Transverse colon (tissue), 4 donors: Measurements from ENCODE around the gene RMI2. TPM values are rescaled to one million over a fixed set of nuclear protein-coding genes. Genes with fewer than 3 reads are reported as not detected.

Source experiments
- DNase-seq: peaks from one replicate; pipeline ENCODE4 v3.0.0-alpha.2; 2019
- H3K27ac ChIP-seq, 4 donors: fragments of 200-600 bp; sonication (generic); 2 replicates each; pipeline ENCODE4 v1.5.1; 2016 to 2018; ENCODE audit warnings: inconsistent platforms in 4 of 4
- H3K27me3 ChIP-seq: fragments of 200-600 bp; sonication (generic); 2 replicates; pipeline ENCODE4 v1.5.1; 2017; ENCODE audit warnings: inconsistent platforms
- H3K36me3 ChIP-seq, 4 donors: fragments of 200-600 bp; sonication (generic); 2 replicates each; pipeline ENCODE4 v1.5.1; 2017 to 2019; ENCODE audit warnings: inconsistent platforms in 4 of 4
- H3K4me1 ChIP-seq, 4 donors: fragments of 200-600 bp; sonication (generic); 2 replicates each; pipeline ENCODE4 v1.5.1; 2017 to 2020; ENCODE audit warnings: inconsistent platforms in 4 of 4
- H3K4me3 ChIP-seq, 4 donors: fragments of 200-600 bp; sonication (generic); 1 replicate in 1 of 4; 2 replicates in 3 of 4; pipeline versions ENCODE4 v1.5.1 to v1.6.1; 2017 to 2019; ENCODE audit warnings: inconsistent platforms in 4 of 4
- H3K9me3 ChIP-seq, 2 donors: fragments of 200-600 bp; sonication (generic); 2 replicates each; pipeline ENCODE4 v1.5.1; 2017 to 2019; ENCODE audit warnings: inconsistent platforms in 2 of 2
- CTCF ChIP-seq, 5 experiments: fragments of 200-600 bp in 3 of 5; fragments of 450-650 bp in 2 of 5; sonication (generic) in 3 of 5; IDR thresholded peaks; 1 replicate in 2 of 5; 2 replicates in 3 of 5; pipeline ENCODE4 v1.5.1; 2016 to 2017; ENCODE audit warnings: antibody characterized with exemption in 5 of 5, inconsistent platforms in 3 of 5, mild to moderate bottlenecking in 2 of 5, moderate library complexity in 1 of 5
- EP300 ChIP-seq: sonication (generic); formaldehyde crosslinking; IDR thresholded peaks from one replicate; pipeline ENCODE4 v1.6.1; 2017; ENCODE audit warnings: antibody characterized with exemption, low read depth
- POLR2A ChIP-seq: fragments of 450-650 bp; IDR thresholded peaks from one replicate; pipeline ENCODE4 v1.6.1; 2016; ENCODE audit warnings: antibody characterized with exemption, mild to moderate bottlenecking, moderate library complexity
- POLR2AphosphoS5 ChIP-seq, 3 donors: sonication (generic); formaldehyde crosslinking; IDR thresholded peaks; one replicate each; pipeline ENCODE4 v1.6.1; 2016; ENCODE audit warnings: antibody characterized with exemption in 3 of 3
- WGBS, 2 donors: methylation state at CpG; one replicate each; pipeline ENCODE4 v1.1.5; 2018; ENCODE audit warnings: low coverage in 1 of 2; 5-methylcytosine and 5-hydroxymethylcytosine counted together
- in situ Hi-C, 4 donors: fragments of 200-750 bp; cut with MboI; loops; one replicate each; pipeline versions ENCODE4 v1.15.0 to v1.15.1; 2017; ENCODE audit warnings: low sequenced_read_pairs in 3 of 4, low pct_ligation_motif_present in 1 of 4, low pct_unique_long_range_greater_than_20kb in 1 of 4
- intact Hi-C: fragments of 100-400 bp; cut with DNase I; formaldehyde crosslinking; loops from one replicate; pipeline ENCODE4 v1.15.1; 2023; ENCODE audit warnings: low total_unique reads
- total RNA-seq, 4 donors: library from RNA; depleted of rRNA; stranded (reverse); fragments of >200 nt; gene quantifications; one replicate each; pipeline ENCODE4 v1.1.0, GENCODE V29; 2016

RMI2 gene
- total RNA-seq, 4 donors from 2014 or later, result 2.3 to 2.9 TPM; not detected in 2

- H3K4me3 ChIP-seq, result no peak overlapping the region
- H3K4me1 ChIP-seq, result peaks cover 2 to 20% (median 7%) of the 10 kb centered on the region in 4 donors
- no peak for DNase-seq
- in situ Hi-C loops (no loop called here), intact Hi-C loops (no loop called here)
- TF ChIP-seq CTCF (IDR thresholded peaks at IDR 0.05), result no peak
- no peak for TF ChIP-seq POLR2A
- no peak for TF ChIP-seq EP300
- H3K27me3 ChIP-seq, result no peaks in the 10 kb centered on the region
- H3K9me3 ChIP-seq, result no peaks in the 10 kb centered on the region
- no peak overlapping the region for H3K27ac ChIP-seq
- WGBS, 2 donors, result 73 to 88% methylated on average over 5 of the region's 5 CpGs
- H3K36me3 ChIP-seq, result no peaks in the 10 kb centered on the region
These were observed 14.6 kb upstream of the RMI2 start for GRCh38 chr16:11330526-11331237.

- no peak overlapping the region for H3K4me3 ChIP-seq
- H3K4me1 ChIP-seq, result peaks cover 2 to 20% (median 7%) of the 10 kb centered on the region in 4 donors
- no peaks in the 10 kb centered on the region for H3K27me3 ChIP-seq
- H3K36me3 ChIP-seq, result no peaks in the 10 kb centered on the region
- no peaks in the 10 kb centered on the region for H3K9me3 ChIP-seq
- WGBS, 2 donors, result 92 to 97% methylated on average over 2 of the region's 2 CpGs
- H3K27ac ChIP-seq, result no peak overlapping the region
- TF ChIP-seq POLR2A, result no peak
- TF ChIP-seq EP300, result no peak
- TF ChIP-seq POLR2AphosphoS5 (IDR thresholded peaks at IDR 0.05), result no peak
- TF ChIP-seq CTCF (IDR thresholded peaks at IDR 0.05), result no peak
- DNase-seq, result no peak
- in situ Hi-C loops, result no loop called here
- intact Hi-C loops, result no loop called here
These were observed 13.3 kb upstream of the RMI2 start for GRCh38 chr16:11331967-11332366.

GRCh38 chr16:11333010-11333409, 12.2 kb upstream of the RMI2 start:
- H3K4me1 ChIP-seq, result peaks cover 2 to 16% (median 6%) of the 10 kb centered on the region in 4 donors
- TF ChIP-seq POLR2AphosphoS5 (IDR thresholded peaks at IDR 0.05) (no peak), EP300 (no peak), POLR2A (no peak), CTCF (IDR thresholded peaks at IDR 0.05) (no peak)
- H3K27me3 ChIP-seq, result no peaks in the 10 kb centered on the region
- no peaks in the 10 kb centered on the region for H3K9me3 ChIP-seq
- no peak overlapping the region for H3K4me3 ChIP-seq
- H3K36me3 ChIP-seq, result no peaks in the 10 kb centered on the region
- intact Hi-C loops (no loop called here), in situ Hi-C loops (no loop called here)
- no peak overlapping the region for H3K27ac ChIP-seq
- WGBS, 2 donors, result 76 to 80% methylated on average over 4 to 9 of the region's 9 CpGs
- no peak for DNase-seq

GRCh38 chr16:11333702-11334101, 11.6 kb upstream of the RMI2 start:
- intact Hi-C loops, result no loop called here
- Histone ChIP-seq H3K27me3 (no peaks in the 10 kb centered on the region), H3K9me3 (no peaks in the 10 kb centered on the region), H3K27ac (no peak overlapping the region), H3K4me1 (peaks cover 0 to 9% (median 2%) of the 10 kb centered on the region in 4 donors), H3K4me3 (no peak overlapping the region), H3K36me3 (no peaks in the 10 kb centered on the region)
- DNase-seq, result no peak
- TF ChIP-seq POLR2A (no peak), POLR2AphosphoS5 (IDR thresholded peaks at IDR 0.05) (no peak), CTCF (IDR thresholded peaks at IDR 0.05) (no peak), EP300 (no peak)
- 69 to 80% methylated on average over 1 to 8 of the region's 8 CpGs for WGBS, 2 donors
- in situ Hi-C loops, result no loop called here
